Muscle layer of duodenum (tissue), 2 donors: ENCODE measurements around the gene GZMB.

Experiments used
- H3K27ac ChIP-seq: one replicate; pipeline ENCODE4 v1.7.0; 2013; ENCODE audit warnings: mild to moderate bottlenecking, low read length
- H3K27me3 ChIP-seq: one replicate; pipeline ENCODE4 v1.7.0; 2013; ENCODE audit warnings: low read depth, mild to moderate bottlenecking, control low read depth, low read length
- H3K36me3 ChIP-seq, 2 donors: one replicate each; pipeline ENCODE4 v1.7.0; 2013; ENCODE audit warnings: low read length in 2 of 2, control low read depth in 1 of 2, mild to moderate bottlenecking in 1 of 2; ENCODE audit not compliant: insufficient read depth in 2 of 2, control insufficient read depth in 1 of 2
- H3K4me1 ChIP-seq, 2 donors: one replicate each; pipeline ENCODE4 v1.7.0; 2013; ENCODE audit warnings: low read length in 2 of 2, mild to moderate bottlenecking in 2 of 2, control low read depth in 1 of 2, moderate library complexity in 1 of 2; ENCODE audit not compliant: insufficient read depth in 2 of 2, control insufficient read depth in 1 of 2
- H3K4me3 ChIP-seq, 2 donors: one replicate each; pipeline ENCODE4 v1.7.0; 2013; ENCODE audit warnings: low read length in 2 of 2, low read depth in 1 of 2, mild to moderate bottlenecking in 1 of 2
- H3K9me3 ChIP-seq, 2 donors: one replicate each; pipeline ENCODE4 v1.7.0; 2013; ENCODE audit warnings: low read length in 2 of 2, control low read depth in 1 of 2, mild to moderate bottlenecking in 1 of 2; ENCODE audit not compliant: control insufficient read depth in 1 of 2
- donor health status: healthy.

The GZMB gene

GRCh38 chr14:24634158-24634557, at the start of gene GZMB:
Gene GZMB (minus strand): TSS chr14:24634190. CDS start chr14:24634160, 30 bp downstream.
- Histone ChIP-seq H3K27me3 (no peaks in the 10 kb centered on the region), H3K36me3 (no peaks in the 10 kb centered on the region), H3K4me1 (no peaks in the 10 kb centered on the region), H3K27ac (no peak within 1 kb of the TSS), H3K9me3 (no peaks in the 10 kb centered on the region), H3K4me3 (no peak within 1 kb of the TSS)

GRCh38 chr14:24681056-24681455, 47.1 kb upstream of the GZMB start:
- Histone ChIP-seq H3K36me3 (no peaks in the 10 kb centered on the region), H3K9me3 (no peaks in the 10 kb centered on the region), H3K4me1 (no peaks in the 10 kb centered on the region), H3K4me3 (no peak overlapping the region), H3K27me3 (no peaks in the 10 kb centered on the region), H3K27ac (no peak overlapping the region)

GRCh38 chr14:24680516-24680915, 46.5 kb upstream of the GZMB start:
- H3K36me3 ChIP-seq: no peaks in the 10 kb centered on the region
- H3K9me3 ChIP-seq: no peaks in the 10 kb centered on the region
- no peaks in the 10 kb centered on the region for H3K27me3 ChIP-seq
- H3K27ac ChIP-seq: no peak overlapping the region
- H3K4me1 ChIP-seq: no peaks in the 10 kb centered on the region
- H3K4me3 ChIP-seq: no peak overlapping the region

- H3K27ac ChIP-seq: no peak overlapping the region
- H3K4me3 ChIP-seq: no peak overlapping the region
- H3K36me3 ChIP-seq: no peaks in the 10 kb centered on the region
- H3K27me3 ChIP-seq: no peaks in the 10 kb centered on the region
- H3K9me3 ChIP-seq: no peaks in the 10 kb centered on the region
- no peaks in the 10 kb centered on the region for H3K4me1 ChIP-seq
Measured at GRCh38 chr14:24679248-24679961, 45.4 kb upstream of the GZMB start.

GRCh38 chr14:24678801-24679247, 44.8 kb upstream of the GZMB start:
- H3K4me3 ChIP-seq: peak overlapping the region; percentile 41 to 61
- no peak overlapping the region for H3K27ac ChIP-seq
- H3K4me1 ChIP-seq: peaks cover 0 to 5% of the 10 kb centered on the region in 2 donors

GRCh38 chr14:24677956-24678355, 44.0 kb upstream of the GZMB start:
- no peak overlapping the region for H3K27ac ChIP-seq
- H3K4me3 ChIP-seq: no peak overlapping the region

More at GRCh38 chr14:24678801-24679247, 44.8 kb upstream of the GZMB start:
- H3K36me3 ChIP-seq: no peaks in the 10 kb centered on the region
- peaks cover 3% of the 10 kb centered on the region for H3K27me3 ChIP-seq
- H3K9me3 ChIP-seq: no peaks in the 10 kb centered on the region

GRCh38 chr14:24674204-24674970, 40.4 kb upstream of the GZMB start:
- Histone ChIP-seq H3K27me3 (peaks cover 3% of the 10 kb centered on the region), H3K4me1 (peaks cover 0 to 10% of the 10 kb centered on the region in 2 donors), H3K4me3 (no peak overlapping the region), H3K27ac (no peak overlapping the region), H3K36me3 (no peaks in the 10 kb centered on the region), H3K9me3 (no peaks in the 10 kb centered on the region)

More at GRCh38 chr14:24677956-24678355, 44.0 kb upstream of the GZMB start:
- H3K4me1 ChIP-seq: peaks cover 0 to 10% of the 10 kb centered on the region in 2 donors
- no peaks in the 10 kb centered on the region for H3K36me3 ChIP-seq
- no peaks in the 10 kb centered on the region for H3K9me3 ChIP-seq
- H3K27me3 ChIP-seq: peaks cover 3% of the 10 kb centered on the region

GRCh38 chr14:24673534-24674203, 39.7 kb upstream of the GZMB start:
- Histone ChIP-seq H3K27me3 (peaks cover 3% of the 10 kb centered on the region), H3K4me3 (no peak overlapping the region)

GRCh38 chr14:24673059-24673458, 39.1 kb upstream of the GZMB start:
- H3K36me3 ChIP-seq: no peaks in the 10 kb centered on the region
- H3K9me3 ChIP-seq: no peaks in the 10 kb centered on the region
- H3K27ac ChIP-seq: no peak overlapping the region
- peaks cover 0 to 10% of the 10 kb centered on the region in 2 donors for H3K4me1 ChIP-seq
- H3K27me3 ChIP-seq: peaks cover 3% of the 10 kb centered on the region
- H3K4me3 ChIP-seq: no peak overlapping the region

More at GRCh38 chr14:24673534-24674203, 39.7 kb upstream of the GZMB start:
- Histone ChIP-seq H3K36me3 (no peaks in the 10 kb centered on the region), H3K27ac (no peak overlapping the region), H3K4me1 (peaks cover 0 to 10% of the 10 kb centered on the region in 2 donors), H3K9me3 (no peaks in the 10 kb centered on the region)

- Histone ChIP-seq H3K36me3 (no peaks in the 10 kb centered on the region), H3K9me3 (no peaks in the 10 kb centered on the region), H3K4me1 (peaks cover 0 to 10% of the 10 kb centered on the region in 2 donors), H3K4me3 (no peak overlapping the region), H3K27ac (no peak overlapping the region), H3K27me3 (peaks cover 3% of the 10 kb centered on the region)
Measured at GRCh38 chr14:24670594-24670993, 36.6 kb upstream of the GZMB start.

GRCh38 chr14:24669651-24670050, 35.7 kb upstream of the GZMB start:
- Histone ChIP-seq H3K4me1 (peaks cover 0 to 10% of the 10 kb centered on the region in 2 donors), H3K9me3 (no peaks in the 10 kb centered on the region), H3K27ac (no peak overlapping the region), H3K4me3 (no peak overlapping the region), H3K36me3 (no peaks in the 10 kb centered on the region), H3K27me3 (peaks cover 3% of the 10 kb centered on the region)
